ENCODE data around the gene SCN8A.
"Not testable (repeated sequence)": the region's sequence is repeated elsewhere in the genome, so short reads cannot be mapped to it uniquely, and the experiment has no call there.

The SCN8A gene

DNA sequence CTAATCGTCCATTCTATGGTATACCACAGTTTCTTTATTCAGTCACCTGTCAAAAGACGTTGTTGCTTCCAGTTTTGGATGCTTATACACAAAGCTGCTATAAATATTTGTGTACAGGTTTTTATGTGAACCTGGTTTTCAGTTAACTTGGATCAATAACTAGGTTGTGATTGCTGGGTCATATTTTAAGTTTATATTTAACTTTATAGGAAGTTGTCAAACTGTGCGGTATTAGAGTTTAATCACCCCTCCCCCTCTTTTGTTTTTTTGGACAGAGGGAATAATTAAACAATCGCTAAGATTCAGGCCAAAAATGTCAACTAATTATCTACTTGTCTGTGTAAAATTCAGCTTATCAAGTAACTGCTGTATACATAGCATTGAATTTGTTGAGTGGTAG lies 34.3 kb downstream of the SCN8A start:
- no peak for DNase-seq

DNA sequence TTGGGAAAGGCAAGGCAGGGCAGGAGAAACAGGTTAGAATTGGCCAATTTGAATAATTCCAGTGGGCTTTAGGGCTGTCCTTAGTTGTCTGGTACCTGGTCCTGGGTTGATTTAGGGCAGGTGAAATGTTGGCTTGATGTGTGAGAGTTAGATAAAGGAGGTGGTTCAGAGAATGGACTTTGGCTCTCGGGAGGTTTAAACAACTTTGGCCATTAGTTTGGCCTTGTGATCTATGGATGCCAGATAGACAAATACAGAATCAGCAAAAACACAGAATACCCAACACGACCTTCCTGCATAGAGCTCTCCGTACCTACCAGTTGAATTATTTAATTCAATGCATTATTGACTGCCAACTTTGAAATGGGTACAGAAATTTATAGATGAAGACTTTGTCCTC lies 35.1 kb downstream of the SCN8A start:
- DNase-seq: no peak

DNA sequence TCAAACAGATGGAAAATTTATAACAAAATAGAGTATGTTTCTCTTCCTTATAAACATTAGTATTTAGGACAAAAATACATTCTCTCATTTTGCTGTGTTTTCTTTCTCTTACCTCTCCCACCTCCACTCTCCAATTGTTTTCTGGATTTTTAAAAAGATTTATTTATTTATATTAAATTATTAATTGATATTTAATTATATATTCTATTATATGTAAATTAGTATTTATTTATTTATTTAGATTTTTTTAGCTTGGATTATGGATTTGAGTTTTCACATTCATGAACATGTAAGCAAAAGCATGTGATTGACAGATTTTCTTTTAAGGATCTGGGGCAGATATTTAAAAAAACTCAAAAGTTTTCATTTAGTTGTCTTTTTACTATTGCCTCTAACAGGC lies 35.6 kb downstream of the SCN8A start:
- DNase-seq: no peak

DNA sequence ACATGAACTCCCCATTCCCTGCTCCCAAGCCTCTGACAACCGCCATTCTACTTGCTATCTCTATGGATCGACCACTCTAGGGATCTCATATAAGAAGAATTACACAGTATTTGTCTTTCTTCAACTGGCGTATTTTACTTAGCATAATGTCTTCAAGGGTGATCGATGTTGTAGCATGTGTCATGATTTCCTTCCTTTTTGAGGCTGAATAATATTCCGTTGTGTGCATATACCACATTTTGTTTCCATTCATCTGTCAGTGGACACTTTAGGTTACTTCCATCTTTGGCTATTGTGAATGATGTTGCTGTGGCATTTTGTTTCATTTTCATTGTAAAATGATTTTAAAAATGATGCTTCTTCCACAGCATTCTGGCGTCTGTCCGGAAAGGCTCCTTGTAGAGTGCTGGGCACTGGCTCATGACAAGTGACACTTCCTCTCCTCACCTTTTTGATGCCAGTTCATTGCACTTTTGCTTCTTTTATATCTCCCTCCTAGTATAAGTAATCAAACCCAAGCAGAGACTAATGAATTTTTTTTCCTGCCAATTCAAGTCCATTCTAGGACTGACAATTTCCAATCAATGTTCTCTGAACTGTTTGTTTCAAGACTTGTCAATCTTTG lies 39.3 kb downstream of the SCN8A start:
- DNase-seq: no peak

DNA sequence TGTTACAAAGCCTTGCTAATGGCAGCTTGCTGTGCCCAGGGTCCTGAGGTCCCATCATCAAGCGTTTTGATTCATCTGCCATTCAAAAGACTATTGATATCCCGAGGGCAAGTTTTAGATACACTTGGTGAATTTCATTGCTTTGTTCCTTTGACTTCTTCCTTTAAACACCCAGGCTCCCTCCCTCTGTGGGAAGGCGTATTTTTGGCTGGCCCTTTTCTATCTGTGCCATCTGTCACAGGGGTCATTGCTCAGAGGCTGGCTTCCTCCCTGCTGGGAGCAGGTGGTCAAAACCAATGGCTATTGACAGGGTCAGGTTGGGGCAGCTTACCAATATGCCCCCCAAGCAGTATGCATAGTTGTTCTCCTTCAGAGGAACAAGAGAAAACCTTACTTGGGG lies 40.0 kb downstream of the SCN8A start:
- DNase-seq: no peak

DNA sequence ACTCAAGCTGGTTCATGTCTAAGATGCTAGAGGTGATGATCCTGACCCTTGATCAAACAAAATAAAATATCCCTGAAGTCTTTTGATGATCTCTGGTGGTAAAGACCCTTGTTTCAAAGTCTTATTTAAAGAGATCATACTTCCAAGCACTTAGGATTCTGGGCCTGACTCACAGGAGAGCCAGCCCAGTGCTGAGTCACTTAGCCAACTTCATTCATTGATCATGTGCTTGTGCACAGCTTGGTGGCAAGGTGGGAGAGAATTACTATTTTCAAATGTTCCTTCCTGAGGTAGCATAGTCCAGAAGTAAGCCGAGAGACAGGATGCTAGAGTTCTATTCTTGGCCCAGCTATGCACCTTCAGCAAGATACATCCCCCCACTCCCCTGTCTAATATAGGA lies 40.6 kb downstream of the SCN8A start:
- DNase-seq: no peak

DNA sequence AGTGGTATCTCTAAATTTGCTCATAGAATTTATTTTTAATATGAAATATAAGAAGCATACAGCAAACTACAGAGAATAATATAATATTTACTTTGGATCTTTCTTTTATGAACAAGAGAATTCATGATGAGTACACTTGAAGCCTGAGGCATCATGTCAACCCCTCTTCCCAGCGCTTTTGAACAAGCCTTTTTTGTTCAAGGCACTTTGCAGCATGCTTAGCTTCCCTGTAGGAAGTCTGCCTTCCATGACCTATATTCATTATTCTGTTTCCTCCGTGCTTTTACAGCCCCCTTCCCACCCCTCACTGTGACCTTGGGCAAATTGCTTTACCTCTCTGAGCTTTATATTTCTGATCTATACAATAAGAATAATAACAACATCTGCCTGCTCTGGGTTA lies 41.6 kb downstream of the SCN8A start:
- no peak for DNase-seq

DNA sequence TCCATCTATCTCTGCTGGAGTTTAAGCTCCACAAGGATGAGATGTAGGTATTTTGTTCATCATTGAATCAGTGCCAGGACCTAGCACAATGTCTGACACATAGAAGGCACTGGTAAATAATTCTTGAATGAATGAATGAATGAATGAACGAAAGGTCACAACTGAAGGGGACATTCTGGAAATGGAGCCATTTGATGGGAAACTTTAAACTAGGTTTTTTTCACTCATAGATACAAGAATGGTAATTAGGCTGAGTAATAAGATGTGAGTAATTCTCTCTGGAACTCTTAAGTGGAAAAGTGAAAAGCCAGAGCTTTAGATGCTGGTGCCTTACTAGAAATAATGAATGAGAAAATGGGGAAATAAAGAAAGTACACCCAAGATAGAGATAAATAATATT lies 44.3 kb downstream of the SCN8A start:
- no peak for DNase-seq

DNA sequence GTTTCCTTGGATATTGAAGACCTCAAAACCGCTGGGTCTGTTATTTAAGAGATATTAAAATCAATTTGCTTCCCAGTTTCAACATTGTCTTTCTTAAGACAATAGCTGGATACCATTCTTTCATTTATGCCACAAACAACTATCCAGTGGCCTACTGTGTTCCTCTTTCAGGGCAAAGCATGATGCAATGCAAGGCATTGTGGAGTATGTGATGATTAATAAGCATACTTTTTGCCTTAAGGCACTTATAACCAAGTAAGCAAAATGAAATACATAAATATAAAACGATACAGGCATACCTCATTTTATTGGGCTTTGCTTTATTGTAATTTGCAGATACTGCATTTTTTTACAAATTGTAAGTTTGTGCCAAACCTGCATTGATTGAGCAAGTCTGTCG lies 45.5 kb downstream of the SCN8A start:
- no peak for DNase-seq

DNA sequence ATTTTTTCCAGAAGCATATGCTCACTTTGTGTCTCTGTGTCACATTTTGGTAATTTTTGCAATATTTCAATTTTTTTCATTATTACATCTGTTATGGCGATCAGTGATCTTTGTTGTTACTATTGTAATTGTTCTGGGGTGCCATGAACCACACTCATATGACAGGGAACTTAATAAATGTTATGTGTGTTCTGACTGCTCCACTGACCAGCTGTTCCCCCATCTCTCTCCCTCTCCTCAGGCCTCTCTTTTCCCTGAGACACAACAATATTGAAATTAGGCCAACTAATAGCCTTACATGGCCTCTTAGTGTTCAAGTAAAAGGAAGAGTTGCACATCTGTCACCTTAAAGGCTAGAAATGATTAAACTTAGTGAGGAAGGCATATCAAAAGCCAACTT lies 46.0 kb downstream of the SCN8A start:
- no peak for DNase-seq

DNA sequence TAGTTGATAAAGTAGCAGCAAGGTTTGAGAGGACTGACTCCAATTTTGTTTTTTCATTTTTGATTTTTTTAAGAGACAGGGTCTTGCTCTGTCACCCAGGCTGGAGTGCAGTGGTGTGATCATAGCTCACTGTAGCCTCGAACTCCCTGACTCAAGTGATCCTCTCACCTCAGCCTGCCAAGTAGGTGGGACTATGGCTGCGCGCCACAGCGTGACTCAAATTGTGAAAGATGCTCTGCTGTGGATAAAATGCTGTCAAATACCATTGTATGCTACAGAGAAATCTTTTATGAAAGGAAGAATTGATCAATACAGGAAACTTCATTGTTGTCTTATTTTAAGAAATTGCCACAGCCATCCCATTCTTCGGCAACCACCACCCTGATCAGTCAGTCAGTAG lies 48.3 kb downstream of the SCN8A start:
- DNase-seq: no peak

DNA sequence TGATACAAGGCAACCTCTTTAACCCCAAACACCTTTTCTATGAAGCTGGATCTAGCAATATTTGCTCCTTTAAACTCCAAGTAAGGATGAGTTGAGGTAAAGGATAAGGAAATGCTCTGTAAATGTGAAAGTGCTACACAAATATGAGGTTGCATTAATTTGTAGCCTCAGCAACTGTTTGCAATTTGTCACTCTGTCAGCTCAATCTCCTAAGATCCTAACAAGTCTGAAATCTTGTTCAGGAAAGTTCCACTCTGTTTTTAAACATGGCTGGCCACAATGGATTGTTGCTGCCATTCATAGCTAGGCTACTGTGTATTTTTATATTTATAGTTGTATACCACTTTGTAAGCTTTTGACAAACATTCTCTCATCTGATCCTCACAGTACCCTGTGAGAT lies 51.3 kb downstream of the SCN8A start:
- DNase-seq: no peak

DNA sequence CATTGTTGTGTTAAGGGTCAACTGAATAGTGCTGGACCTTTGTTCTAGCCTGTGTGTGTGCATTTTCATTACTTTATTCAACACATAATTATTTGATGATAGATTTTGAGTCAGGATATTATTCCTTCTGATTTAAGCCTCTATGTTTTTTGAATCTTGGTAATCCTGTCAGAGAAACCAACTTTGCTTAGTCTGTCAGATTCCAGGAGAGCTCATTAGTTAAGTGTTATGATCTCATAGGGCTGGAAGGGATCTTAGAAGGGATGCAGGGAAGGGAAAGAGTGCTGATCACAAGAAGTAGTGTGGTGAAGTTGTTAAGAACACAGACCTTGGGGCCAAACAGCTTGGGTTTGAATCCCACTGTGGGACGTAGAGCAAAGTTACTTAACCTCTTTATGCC lies 52.9 kb downstream of the SCN8A start:
- no peak for DNase-seq

DNA sequence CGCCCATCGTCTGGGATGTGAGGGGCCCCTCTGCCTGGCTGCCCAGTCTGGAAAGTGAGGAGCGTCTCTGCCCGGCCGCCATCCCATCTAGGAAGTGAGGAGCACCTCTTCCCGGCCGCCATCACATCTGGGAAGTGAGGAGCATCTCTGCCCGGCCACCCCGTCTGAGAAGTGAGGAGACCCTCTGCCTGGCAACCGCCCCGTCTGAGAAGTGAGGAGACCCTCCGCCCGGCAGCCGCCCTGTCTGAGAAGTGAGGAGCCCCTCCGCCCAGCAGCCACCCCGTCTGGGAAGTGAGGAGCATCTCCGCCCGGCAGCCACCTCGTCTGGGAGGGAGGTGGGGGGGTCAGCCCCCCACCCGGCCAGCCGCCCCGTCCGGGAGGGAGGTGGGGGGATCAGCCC lies 53.7 kb downstream of the SCN8A start:
- not testable (repeated sequence) for DNase-seq

DNA sequence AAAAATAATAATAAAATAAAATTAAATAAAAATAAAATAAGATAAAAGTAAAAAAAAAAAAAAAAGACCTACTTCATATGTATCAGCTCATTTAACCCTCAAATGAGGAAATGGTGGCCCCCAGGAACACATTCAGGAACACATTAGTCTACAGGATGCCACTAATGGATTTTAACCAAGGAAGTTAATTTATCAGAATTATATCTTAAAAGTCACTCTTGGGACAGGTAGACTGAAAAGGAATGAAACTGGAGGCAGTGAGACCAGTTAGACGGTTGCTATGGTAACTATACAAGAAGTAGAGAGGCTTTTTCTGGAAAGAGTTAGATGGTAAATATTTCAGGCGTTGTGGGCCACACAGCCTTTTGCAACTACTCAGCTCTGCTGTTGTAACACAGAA lies 54.9 kb downstream of the SCN8A start:
- DNase-seq: no peak

DNA sequence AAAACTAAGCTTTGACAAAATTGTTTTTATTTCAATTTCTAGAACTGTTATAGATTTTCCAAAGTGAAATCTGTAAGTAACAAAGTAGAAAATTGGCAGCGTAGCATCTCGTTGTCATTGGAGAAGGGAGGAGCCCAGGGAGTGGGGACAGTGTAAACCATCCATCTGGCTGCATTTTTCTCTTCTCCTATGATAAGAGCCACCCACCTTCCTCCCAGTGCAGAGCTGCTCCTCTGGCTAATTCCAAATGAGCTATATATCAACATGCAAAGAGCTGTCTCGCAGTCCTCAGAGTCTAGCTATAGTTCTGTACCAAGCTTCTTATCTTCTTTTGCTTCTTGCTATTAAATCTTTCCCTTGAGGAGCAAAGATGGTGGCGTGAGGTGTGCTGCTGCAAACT lies 56.6 kb downstream of the SCN8A start:
- no peak for DNase-seq

DNA sequence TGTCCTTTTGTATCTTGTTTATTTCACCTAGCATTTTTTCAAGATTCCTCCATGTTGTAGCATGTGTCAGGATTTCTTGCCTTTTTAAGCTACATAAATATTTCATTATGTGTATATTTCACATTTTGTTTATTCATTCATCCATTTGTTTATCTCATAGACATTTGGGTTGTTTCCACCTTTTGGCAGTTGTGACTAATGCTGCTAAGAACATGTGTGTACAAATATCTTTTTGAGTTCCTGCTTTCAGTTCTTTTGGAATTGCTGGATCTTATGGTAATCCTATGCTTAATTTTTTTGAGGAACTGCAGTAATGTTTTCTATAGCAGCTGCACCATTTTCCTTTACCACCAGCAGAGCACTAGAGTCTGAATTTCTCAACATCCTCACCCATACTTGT lies 62.4 kb downstream of the SCN8A start:
- DNase-seq: no peak

DNA sequence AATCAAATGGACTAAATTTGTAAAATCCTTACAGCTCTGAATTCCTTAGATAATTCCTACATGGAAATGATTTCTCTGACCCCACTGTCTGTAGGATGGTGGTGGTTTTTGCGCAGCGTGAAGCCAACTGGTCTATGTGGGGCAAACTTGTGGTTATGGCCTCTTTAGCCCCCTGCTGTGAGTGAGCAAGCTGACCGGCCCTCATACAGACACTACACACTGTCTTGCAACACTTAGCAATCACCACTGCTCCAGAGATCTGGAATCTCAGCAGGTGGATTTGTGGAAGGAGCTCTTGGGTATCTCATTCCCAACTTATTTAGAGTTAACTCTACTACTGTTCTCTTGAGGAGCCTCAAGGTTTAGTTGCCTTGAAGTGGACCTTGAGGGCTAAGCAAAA lies 70.2 kb downstream of the SCN8A start:
- no peak for DNase-seq

DNA sequence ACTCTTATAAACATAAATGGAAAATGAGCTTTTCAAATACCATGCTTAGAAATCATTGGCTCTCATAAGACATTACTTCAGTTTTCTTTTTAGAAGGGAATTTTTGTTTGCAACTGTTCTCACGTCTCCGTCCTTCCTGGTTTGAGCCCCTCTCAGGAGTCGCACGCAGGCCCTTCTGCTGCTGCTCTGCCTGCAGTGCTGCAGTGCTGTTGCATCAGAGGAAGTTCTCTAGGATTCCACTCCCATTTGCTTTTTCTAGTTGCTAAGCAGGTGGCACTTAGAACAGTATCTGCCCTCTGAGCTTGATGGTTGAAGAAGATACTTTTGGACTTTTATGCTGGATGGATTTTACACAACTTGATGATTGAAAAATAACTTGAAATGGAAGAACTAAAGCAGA lies 70.8 kb downstream of the SCN8A start:
- DNase-seq: no peak

DNA sequence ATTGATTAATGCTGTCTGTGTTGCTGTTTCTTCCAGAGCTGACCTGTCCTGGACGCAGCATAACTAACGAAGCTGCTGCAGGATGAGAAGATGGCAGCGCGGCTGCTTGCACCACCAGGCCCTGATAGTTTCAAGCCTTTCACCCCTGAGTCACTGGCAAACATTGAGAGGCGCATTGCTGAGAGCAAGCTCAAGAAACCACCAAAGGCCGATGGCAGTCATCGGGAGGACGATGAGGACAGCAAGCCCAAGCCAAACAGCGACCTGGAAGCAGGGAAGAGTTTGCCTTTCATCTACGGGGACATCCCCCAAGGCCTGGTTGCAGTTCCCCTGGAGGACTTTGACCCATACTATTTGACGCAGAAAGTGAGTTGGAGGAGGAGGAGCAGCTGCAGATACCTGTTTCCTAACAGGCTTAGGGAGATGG lies 71.7 kb downstream of the SCN8A start:
- no peak for DNase-seq

DNA sequence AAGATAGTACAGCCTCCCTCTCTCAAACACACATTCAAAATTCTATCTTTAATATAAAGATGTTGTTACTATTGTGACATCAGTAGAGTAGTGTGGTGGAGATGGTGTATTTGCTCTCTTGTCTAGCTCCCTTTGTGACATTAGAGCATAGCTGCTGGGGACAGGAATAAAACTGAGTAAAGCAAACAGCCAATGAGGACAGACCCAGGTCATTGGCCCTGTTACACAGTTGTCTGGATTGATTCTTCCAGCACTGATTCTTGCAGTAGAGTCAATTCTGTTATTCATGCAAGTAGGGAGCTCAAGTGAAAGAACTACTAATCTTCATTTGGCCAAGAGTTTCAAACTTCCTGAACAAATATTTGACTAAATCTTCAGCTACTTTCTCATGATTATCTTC lies 72.4 kb downstream of the SCN8A start:
- no peak for DNase-seq

DNA sequence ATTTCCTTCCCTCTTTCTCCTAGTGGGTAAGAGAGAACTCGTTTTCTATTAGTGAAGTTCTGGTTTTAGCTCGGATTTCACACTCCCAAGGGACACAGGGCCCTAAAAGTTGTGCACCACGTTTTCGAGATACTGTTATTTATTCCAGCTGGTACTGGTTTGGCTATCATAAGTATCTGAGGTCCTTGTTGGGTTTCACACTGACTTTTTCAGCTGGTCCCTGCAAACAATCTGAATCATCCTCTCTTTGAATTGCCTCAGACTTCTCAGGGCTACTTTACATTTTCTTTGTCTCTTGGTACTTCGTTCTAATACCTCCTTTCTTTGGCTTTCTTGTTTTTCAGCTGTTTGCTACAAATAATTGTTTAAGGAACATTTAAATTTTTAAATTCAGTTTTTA lies 75.7 kb downstream of the SCN8A start:
- DNase-seq: no peak

DNA sequence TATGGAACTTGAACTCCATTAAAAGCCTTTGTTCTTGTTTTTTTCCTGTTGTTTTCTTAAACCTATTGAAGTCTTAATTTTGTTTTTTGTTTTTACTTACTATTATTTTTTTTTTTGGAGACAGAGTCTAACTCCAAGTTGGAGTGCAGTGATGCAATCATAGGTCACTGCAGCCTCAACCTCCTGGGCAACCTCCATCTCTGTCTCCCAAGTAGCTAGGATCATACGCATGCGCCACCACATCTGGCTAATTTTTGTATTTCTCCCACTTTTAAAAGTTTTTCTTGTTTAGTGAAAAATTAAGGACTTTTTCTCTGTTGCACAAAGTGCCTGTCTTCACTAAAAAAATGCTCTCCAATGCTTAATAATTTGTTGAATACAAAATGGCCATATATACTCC lies 76.2 kb downstream of the SCN8A start:
- DNase-seq: no peak

DNA sequence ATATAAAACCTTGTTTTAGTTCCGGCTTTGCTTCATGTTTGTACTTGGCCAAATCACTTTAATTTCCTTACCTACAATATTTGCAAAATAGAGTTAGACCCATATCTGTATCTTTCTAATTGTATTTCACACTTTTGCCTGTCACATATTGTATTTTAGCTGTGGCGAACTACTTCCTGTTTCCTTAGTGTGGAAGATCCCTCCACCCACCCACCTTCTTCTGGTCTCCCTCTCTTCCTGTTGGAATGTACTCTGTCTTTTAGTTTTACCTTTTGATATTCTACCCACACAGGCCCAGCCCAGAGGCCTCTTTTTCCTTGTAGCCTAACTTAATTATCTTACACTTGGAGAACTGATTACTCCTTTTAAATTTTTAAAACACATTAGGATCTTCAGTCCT lies 78.2 kb downstream of the SCN8A start:
- DNase-seq: no peak

DNA sequence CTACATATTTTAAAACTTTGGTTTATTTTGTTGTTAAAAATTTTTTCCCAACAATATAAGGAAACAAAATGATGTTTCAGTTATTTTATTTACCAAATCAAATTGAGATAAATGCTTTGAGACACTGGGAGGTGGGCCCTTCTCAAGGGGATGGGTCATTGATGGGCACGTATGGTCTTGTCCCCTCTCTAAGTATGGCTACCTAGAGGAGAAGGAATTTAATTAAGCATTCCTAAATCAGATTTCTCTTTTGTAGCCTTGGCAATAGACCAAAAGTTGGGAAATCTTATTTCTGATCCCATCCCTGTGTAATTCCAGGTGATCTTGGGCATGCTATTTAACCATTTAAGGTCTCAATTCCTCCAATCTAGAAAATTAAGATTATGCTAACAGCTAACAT lies 79.0 kb downstream of the SCN8A start:
- no peak for DNase-seq

DNA sequence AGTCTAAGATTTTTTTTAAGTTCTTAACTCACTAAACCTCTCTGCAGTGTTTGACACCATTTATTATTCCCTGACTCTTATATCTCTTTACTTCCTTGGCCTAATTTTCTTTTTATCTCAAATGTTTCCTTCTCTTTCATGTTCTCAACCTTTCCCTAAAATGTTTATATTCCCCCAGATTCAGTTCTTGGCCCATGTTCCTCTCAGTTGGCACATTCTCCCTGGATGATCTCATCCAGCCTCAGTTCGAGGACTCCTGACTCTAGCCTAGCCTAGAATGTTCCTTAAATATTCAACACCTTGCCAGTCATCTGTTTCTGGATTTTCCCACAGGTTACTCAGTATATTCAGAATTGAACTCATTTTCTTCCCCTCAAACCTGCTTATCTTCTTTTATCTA lies 81.3 kb downstream of the SCN8A start:
- DNase-seq: no peak
